HEK293 (cell line): ENCODE data around the gene DOCK4.

Experiments
- CTCF ChIA-PET: fragments of 350-600 bp; formaldehyde crosslinking; extraction: SDS; loops from one replicate; lab custom pipeline; 2021; ENCODE audit warnings: antibody characterized with exemption; lab: Yijun Ruan, JAX
- POLR2A ChIA-PET: fragments of 300-600 bp; formaldehyde crosslinking; extraction: SDS; loops from one replicate; lab custom pipeline; 2020; ENCODE audit warnings: antibody characterized with exemption, inconsistent platforms; lab: Yijun Ruan, JAX
- H3K27ac ChIP-seq: fragments of 200-500 bp; sonication (Bioruptor generic); 2 replicates; pipeline ENCODE4 v1.5.1; 2014; ENCODE audit warnings: low read depth, low read length, control low read depth, inconsistent platforms; ENCODE audit errors: extremely low read depth
- H3K36me3 ChIP-seq, 2 experiments: fragments of 200-500 bp in 1 of 2; sonication (Bioruptor generic) in 1 of 2; 1 replicate in 1 of 2; 2 replicates in 1 of 2; pipeline ENCODE4 v1.5.1; 2014 to 2017; ENCODE audit warnings: inconsistent platforms in 2 of 2, low read length in 2 of 2; ENCODE audit not compliant: control insufficient read depth in 2 of 2, insufficient read depth in 1 of 2
- H3K4me1 ChIP-seq: fragments of 200-500 bp; sonication (Bioruptor generic); 2 replicates; pipeline ENCODE4 v1.5.1; 2014; ENCODE audit warnings: mild to moderate bottlenecking, low read length, inconsistent platforms; ENCODE audit not compliant: control insufficient read depth, insufficient read depth
- H3K4me3 ChIP-seq: 2 replicates; pipeline ENCODE4 v1.5.1; 2011; ENCODE audit warnings: low read depth, mild to moderate bottlenecking, control low read depth, low read length, moderate library complexity
- H3K9me3 ChIP-seq: fragments of 200-500 bp; sonication (Bioruptor generic); 2 replicates; pipeline ENCODE4 v1.5.1; 2014; ENCODE audit warnings: low read depth, low read length, inconsistent platforms; ENCODE audit not compliant: control insufficient read depth, insufficient read depth
- HOXA7 ChIP-seq: sonication (generic); formaldehyde crosslinking; IDR thresholded peaks from 2 replicates; pipeline ENCODE4 v1.8.1; 2022; ENCODE audit warnings: missing genetic modification reagents, borderline replicate concordance
- OSR2 ChIP-seq: fragments of 450-650 bp; formaldehyde crosslinking; IDR thresholded peaks from 2 replicates; pipeline ENCODE4 v1.5.1; 2016; ENCODE audit warnings: missing biosample characterization, missing genetic modification characterization
- PATZ1 ChIP-seq: fragments of 450-650 bp; formaldehyde crosslinking; IDR thresholded peaks from 2 replicates; pipeline ENCODE4 v1.5.1; 2016; ENCODE audit warnings: missing biosample characterization, missing genetic modification characterization
- PRDM4 ChIP-seq: fragments of 450-650 bp; formaldehyde crosslinking; IDR thresholded peaks from 2 replicates; pipeline ENCODE4 v1.5.1; 2017; ENCODE audit warnings: missing biosample characterization, missing genetic modification characterization
- ZNF146 ChIP-seq: fragments of 450-650 bp; formaldehyde crosslinking; IDR thresholded peaks from 2 replicates; pipeline ENCODE4 v1.5.1; 2016; ENCODE audit warnings: missing biosample characterization, missing genetic modification characterization
- ZNF184 ChIP-seq: fragments of 450-650 bp; IDR thresholded peaks from 2 replicates; pipeline ENCODE4 v1.5.1; 2018; ENCODE audit warnings: missing biosample characterization, mild to moderate bottlenecking, missing genetic modification characterization
- ZNF239 ChIP-seq: fragments of 450-650 bp; formaldehyde crosslinking; IDR thresholded peaks from 2 replicates; pipeline ENCODE4 v1.5.1; 2016; ENCODE audit warnings: missing biosample characterization, missing genetic modification characterization
- ZNF555 ChIP-seq: fragments of 450-650 bp; formaldehyde crosslinking; conservative IDR thresholded peaks from 2 replicates; pipeline ENCODE4 v1.5.1; 2017; ENCODE audit warnings: missing biosample characterization, mild to moderate bottlenecking, missing genetic modification characterization, inconsistent platforms
- ZNF654 ChIP-seq: fragments of 450-650 bp; formaldehyde crosslinking; IDR thresholded peaks from 2 replicates; pipeline ENCODE4 v1.5.1; 2016; ENCODE audit warnings: low read depth, missing biosample characterization, missing genetic modification characterization
- ZNF837 ChIP-seq: fragments of 450-650 bp; formaldehyde crosslinking; IDR thresholded peaks from 2 replicates; pipeline ENCODE4 v1.5.1; 2016; ENCODE audit warnings: missing biosample characterization, missing genetic modification characterization
- TF ChIP-seq, protein P1 (sequence below): fragments of 450-650 bp; formaldehyde crosslinking; IDR thresholded peaks from 2 replicates; pipeline ENCODE4 v1.5.1; 2016; ENCODE audit warnings: missing biosample characterization, missing genetic modification characterization
- TF ChIP-seq, protein P2 (sequence below): fragments of 450-650 bp; formaldehyde crosslinking; IDR thresholded peaks from 2 replicates; pipeline ENCODE4; 2016; ENCODE audit warnings: missing biosample characterization, missing genetic modification characterization

DOCK4 gene

GRCh38 chr7:112104120-112104519 lies 102.1 kb downstream of the DOCK4 start (continued):
- TF ChIP-seq PRDM4 (0 out of 2 replicates have a peak, but pooled peaks have one; percentile 17), ZNF654 (tag by site-specific recombination) (no peak), OSR2 (tag by site-specific recombination) (peak; percentile 86)

DNA sequence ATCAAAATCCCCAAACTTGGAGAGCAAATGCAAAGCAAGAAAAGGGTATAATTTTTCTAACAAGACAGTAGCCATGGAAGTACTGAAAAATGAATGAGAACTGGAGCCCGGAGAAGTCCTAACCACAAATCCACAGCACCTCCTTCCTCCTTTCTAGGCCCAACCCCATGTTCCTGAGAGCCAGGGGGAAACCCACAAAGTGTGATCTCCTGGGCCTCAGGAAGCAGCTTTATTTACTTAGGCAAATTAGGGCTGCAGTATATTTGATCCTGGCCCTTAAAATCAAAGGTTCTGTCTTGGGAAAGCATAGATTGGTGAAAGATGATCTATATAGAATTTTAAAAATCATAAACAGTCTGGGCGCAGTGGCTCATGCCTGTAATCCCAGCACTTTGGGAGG lies 103.0 kb downstream of the DOCK4 start:
- no peak overlapping the region for H3K4me3 ChIP-seq

More for the DNA sequence above, 103.0 kb downstream of the DOCK4 start:
- Histone ChIP-seq H3K27ac (no peak overlapping the region), H3K9me3 (no peaks in the 10 kb centered on the region), H3K4me1 (peaks cover 12% of the 10 kb centered on the region), H3K36me3 (no peaks in the 10 kb centered on the region)
- ChIA-PET POLR2A (no interaction called here), CTCF (interaction anchor here (0.6 kb wide), 1 partner anchor 72 kb away, joined by 4 read pairs; no protein-coding TSS in a partner anchor)
- TF ChIP-seq, protein P1, sequence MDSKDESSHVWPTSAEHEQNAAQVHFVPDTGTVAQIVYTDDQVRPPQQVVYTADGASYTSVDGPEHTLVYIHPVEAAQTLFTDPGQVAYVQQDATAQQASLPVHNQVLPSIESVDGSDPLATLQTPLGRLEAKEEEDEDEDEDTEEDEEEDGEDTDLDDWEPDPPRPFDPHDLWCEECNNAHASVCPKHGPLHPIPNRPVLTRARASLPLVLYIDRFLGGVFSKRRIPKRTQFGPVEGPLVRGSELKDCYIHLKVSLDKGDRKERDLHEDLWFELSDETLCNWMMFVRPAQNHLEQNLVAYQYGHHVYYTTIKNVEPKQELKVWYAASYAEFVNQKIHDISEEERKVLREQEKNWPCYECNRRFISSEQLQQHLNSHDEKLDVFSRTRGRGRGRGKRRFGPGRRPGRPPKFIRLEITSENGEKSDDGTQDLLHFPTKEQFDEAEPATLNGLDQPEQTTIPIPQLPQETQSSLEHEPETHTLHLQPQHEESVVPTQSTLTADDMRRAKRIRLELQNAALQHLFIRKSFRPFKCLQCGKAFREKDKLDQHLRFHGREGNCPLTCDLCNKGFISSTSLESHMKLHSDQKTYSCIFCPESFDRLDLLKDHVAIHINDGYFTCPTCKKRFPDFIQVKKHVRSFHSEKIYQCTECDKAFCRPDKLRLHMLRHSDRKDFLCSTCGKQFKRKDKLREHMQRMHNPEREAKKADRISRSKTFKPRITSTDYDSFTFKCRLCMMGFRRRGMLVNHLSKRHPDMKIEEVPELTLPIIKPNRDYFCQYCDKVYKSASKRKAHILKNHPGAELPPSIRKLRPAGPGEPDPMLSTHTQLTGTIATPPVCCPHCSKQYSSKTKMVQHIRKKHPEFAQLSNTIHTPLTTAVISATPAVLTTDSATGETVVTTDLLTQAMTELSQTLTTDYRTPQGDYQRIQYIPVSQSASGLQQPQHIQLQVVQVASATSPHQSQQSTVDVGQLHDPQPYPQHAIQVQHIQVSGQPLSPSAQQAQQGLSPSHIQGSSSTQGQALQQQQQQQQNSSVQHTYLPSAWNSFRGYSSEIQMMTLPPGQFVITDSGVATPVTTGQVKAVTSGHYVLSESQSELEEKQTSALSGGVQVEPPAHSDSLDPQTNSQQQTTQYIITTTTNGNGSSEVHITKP, result 0 out of 2 replicates have a peak, but pooled peaks have one; percentile 13
- no peak for TF ChIP-seq ZNF184
- TF ChIP-seq ZNF239, result no peak
- TF ChIP-seq ZNF837, result no peak
- no peak for TF ChIP-seq PATZ1 (tag by site-specific recombination)
- no peak for TF ChIP-seq ZNF555
- no peak for TF ChIP-seq HOXA7
- TF ChIP-seq, protein P2, sequence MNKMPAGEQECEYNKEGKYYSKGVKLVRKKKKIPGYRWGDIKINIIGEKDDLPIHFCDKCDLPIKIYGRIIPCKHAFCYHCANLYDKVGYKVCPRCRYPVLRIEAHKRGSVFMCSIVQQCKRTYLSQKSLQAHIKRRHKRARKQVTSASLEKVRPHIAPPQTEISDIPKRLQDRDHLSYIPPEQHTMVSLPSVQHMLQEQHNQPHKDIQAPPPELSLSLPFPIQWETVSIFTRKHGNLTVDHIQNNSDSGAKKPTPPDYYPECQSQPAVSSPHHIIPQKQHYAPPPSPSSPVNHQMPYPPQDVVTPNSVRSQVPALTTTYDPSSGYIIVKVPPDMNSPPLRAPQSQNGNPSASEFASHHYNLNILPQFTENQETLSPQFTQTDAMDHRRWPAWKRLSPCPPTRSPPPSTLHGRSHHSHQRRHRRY (tag by site-specific recombination), result no peak
- TF ChIP-seq OSR2 (tag by site-specific recombination), result peak; percentile 35; the same call in 1 of the 2 replicates
- TF ChIP-seq ZNF146 (tag by site-specific recombination), result no peak
